ENCODE data around the gene NTN5.
"Not testable (repeated sequence)": the region's sequence is repeated elsewhere in the genome, so short reads cannot be mapped to it uniquely, and the experiment has no call there.

Gene NTN5

DNA sequence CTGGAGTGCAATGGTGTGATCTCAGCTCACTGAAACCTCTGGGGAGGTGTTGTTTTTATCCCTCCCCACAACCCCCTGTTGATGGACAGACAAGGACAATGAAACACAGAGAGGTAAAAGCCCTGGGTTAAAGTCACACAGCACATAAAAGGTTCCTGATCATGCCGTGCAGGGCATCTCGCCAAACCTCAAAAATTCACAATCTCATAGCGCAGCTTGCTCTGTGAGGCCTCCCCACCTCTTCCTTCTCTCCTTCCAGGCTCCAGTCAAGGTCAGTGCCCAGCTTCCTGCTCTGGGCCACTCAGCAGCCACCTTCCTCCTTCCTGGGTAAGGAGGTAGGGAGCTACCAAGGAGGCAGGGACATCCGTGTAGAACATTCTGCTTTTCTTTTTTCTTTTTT lies 25.2 kb upstream of the NTN5 start:
- no peak for DNase-seq (ENCODE audit: low read depth)
- no peak for TF ChIP-seq CTCF (IDR thresholded peaks at IDR 0.05; ENCODE audit: insufficient read depth, low read depth, low read length, missing control alignments)
- H3K4me3 ChIP-seq (ENCODE audit: low read depth, low read length) = no peak overlapping the region

DNA sequence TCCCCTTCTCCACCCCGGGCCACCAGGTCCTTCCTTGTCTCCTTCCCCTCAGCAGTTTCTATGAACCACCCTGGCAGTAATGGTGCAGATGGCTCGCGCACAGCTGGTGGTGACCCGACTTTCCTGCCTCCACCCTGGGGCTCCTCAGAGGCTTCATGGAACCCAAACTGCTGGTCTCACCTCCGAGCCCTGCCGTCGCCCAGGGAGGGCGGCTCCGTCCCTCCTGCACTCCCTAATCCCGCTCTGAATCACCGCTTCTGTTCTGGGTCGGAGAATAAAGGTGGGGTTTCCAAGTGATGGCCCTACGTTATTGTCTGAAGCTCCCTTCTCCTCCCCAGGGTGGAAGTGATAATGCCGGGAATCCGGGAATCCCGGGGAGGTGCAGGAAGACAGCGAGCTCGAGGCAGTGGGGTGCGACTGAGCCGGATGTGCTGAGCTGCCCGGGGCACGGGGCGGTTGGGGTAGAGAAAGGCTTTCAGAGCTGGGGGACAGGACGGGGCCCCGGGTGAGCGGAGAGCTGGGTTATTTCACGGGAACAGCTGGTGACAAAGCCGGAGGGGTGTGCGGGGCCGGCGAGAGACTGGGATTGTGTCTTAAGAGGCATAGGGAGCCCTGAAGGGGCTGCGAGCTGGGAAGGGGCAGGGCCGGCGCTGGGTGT lies 23.7 kb upstream of the NTN5 start:
- DNase-seq (ENCODE audit: low read depth) = no peak
- TF ChIP-seq CTCF (IDR thresholded peaks at IDR 0.05; ENCODE audit: insufficient read depth, low read depth, low read length, missing control alignments) = no peak
- no peak overlapping the region for H3K4me3 ChIP-seq (ENCODE audit: low read depth, low read length)

DNA sequence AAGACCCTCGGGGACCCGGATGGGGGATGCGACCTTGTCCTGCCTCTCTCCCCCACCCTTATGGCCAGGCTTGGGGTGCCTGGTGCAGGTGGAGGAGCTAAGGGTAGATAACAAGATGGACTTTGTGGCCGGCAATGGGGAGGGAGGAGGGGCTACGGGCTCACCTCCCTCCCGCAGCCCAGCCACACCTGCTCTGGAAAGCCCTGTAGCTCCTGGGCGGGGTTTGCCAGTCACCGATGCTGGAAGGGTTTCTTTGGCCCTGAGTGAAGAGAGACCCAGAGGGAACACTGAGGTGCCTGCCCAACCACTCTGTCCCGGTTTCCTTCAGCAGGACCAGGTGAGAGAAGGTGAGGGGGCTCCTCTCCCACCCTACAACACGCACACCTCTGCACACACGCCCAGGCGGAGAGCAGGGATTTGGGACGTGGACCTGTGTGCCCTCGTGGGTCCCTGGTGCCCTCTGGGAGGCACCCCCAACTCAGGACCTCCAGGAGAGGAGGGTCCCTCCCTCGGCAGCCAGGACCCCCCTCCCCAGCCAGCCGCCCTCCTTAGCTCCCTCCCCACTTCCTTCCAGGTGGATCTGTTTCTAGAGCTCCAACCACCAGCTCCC lies 23.0 kb upstream of the NTN5 start, which contains the start of gene FUT2:
TSS of gene FUT2 (plus strand) at position 229 of the 610 bp plus-strand sequence. CDS start 6,986 bp downstream, outside the sequence.
- DNase-seq (ENCODE audit: low read depth) = no peak
- TF ChIP-seq CTCF (IDR thresholded peaks at IDR 0.05; ENCODE audit: insufficient read depth, low read depth, low read length, missing control alignments) = no peak
- no peak within 1 kb of the TSS for H3K4me3 ChIP-seq (ENCODE audit: low read depth, low read length)

DNA sequence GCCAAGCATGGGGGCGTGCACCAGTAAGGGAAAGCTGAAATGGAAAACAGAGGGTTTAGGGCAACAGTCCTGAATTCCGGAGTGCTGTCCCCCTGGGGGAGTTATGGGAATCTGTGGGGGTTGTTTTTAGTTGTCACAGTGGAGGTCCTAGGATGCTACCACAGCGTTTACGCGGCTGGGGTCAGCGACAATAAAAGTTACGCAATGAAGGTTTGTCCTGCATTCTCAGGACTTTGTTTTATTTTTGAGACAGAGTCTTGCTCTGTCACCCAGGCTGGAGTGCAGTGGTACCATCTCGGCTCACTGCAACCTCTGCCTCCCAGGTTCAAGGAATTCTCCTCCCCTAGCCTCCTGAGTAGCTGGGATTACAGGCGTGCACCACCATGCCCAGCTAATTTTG lies 20.8 kb upstream of the NTN5 start:
- not testable (repeated sequence) for DNase-seq (ENCODE audit: low read depth); H3K4me3 ChIP-seq (ENCODE audit: low read depth, low read length)

DNA sequence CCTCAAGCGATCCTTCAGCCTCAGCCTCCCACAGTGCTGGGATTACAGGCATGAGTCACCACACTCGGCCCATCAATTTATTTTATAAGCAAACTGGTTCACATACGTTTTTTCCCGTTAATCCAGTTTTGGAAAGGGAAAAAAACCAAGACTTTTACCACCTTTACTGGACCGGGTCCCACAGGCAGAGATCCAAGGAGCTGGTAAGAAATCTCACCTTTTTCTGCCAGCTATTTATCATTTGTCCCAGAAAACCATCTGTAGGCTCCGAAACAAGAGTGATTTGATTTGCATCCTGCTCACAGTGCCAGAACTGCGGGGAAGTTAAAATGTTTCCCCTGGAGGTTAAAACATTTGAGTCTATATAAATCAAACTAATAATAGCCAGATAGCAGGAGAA lies 16.6 kb upstream of the NTN5 start:
- no peak for TF ChIP-seq CTCF (IDR thresholded peaks at IDR 0.05; ENCODE audit: insufficient read depth, low read depth, low read length, missing control alignments)
- DNase-seq (ENCODE audit: low read depth) = no peak
- no peak overlapping the region for H3K4me3 ChIP-seq (ENCODE audit: low read depth, low read length)

GRCh38 chr19:48687776-48688175 lies 15.0 kb upstream of the NTN5 start:
- no peak for TF ChIP-seq CTCF (IDR thresholded peaks at IDR 0.05; ENCODE audit: insufficient read depth, low read depth, low read length, missing control alignments)
- no peak for DNase-seq (ENCODE audit: low read depth)
- no peak overlapping the region for H3K4me3 ChIP-seq (ENCODE audit: low read depth, low read length)

DNA sequence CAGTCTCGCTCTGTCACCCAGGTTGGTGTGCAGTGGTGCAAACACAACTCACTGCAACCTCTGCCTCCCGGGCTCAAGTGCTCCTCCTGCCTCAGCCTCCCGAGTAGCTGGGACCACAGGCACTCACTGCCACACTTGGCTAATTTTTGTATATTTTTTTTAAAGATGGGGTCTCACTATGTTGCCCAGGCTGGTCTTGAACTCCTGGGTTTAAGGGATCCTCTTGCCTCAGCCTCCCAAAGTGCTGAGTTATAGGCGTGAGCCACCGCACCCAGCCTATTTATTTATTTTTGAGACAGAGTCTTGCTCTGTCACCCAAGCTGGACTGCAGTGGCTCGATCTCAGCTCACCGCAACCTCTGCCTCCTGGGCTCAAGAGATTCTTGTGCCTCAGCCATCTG lies 13.8 kb upstream of the NTN5 start:
- not testable (repeated sequence) for DNase-seq (ENCODE audit: low read depth); H3K4me3 ChIP-seq (ENCODE audit: low read depth, low read length)

GRCh38 chr19:48686088-48686487 lies 13.3 kb upstream of the NTN5 start:
- no peak for DNase-seq (ENCODE audit: low read depth)
- H3K4me3 ChIP-seq (ENCODE audit: low read depth, low read length) = no peak overlapping the region
- TF ChIP-seq CTCF (IDR thresholded peaks at IDR 0.05; ENCODE audit: insufficient read depth, low read depth, low read length, missing control alignments) = no peak
